H9 (cell line): ENCODE results near the gene GFI1B. TPM values are rescaled to one million over a fixed set of nuclear protein-coding genes. Genes with fewer than 3 reads are reported as not detected.

ENCODE experiments used
- DNase-seq: peaks from one replicate; pipeline ENCODE4 v3.0.0-alpha.2; 2017
- H2AFZ ChIP-seq: one replicate; pipeline ENCODE4 v1.6.1; 2013; ENCODE audit warnings: mild to moderate bottlenecking, low read length, control low read depth, moderate library complexity
- H2AK5ac ChIP-seq: 2 replicates; pipeline ENCODE4 v1.6.1; 2013; ENCODE audit warnings: low read length, control low read depth, mixed read lengths; ENCODE audit not compliant: insufficient read length
- H2BK120ac ChIP-seq: one replicate; pipeline ENCODE4 v1.6.1; 2013; ENCODE audit warnings: low read depth, mild to moderate bottlenecking, low read length, control low read depth, inconsistent platforms; ENCODE audit not compliant: poor library complexity, severe bottlenecking
- H2BK12ac ChIP-seq: 2 replicates; pipeline ENCODE4 v1.6.1; 2013; ENCODE audit warnings: low read length, control low read depth, mixed read lengths, low read depth; ENCODE audit not compliant: insufficient read length
- H2BK15ac ChIP-seq: 2 replicates; pipeline ENCODE4 v1.6.1; 2013; ENCODE audit warnings: low read depth, low read length, control low read depth
- H2BK20ac ChIP-seq: one replicate; pipeline ENCODE4 v1.6.1; 2013; ENCODE audit warnings: low read depth, mild to moderate bottlenecking, low read length, control low read depth, inconsistent platforms; ENCODE audit not compliant: poor library complexity, severe bottlenecking
- H2BK5ac ChIP-seq: 2 replicates; pipeline ENCODE4 v1.6.1; 2013; ENCODE audit warnings: low read length, control low read depth, mixed read lengths; ENCODE audit not compliant: insufficient read length
- H3K14ac ChIP-seq: 2 replicates; pipeline ENCODE4 v1.6.1; 2013; ENCODE audit warnings: low read length, control low read depth; ENCODE audit not compliant: insufficient read depth
- H3K18ac ChIP-seq: 2 replicates; pipeline ENCODE4 v1.6.1; 2013; ENCODE audit warnings: low read depth, mild to moderate bottlenecking, mixed read lengths, low read length, control low read depth; ENCODE audit not compliant: insufficient read length
- H3K23ac ChIP-seq: 2 replicates; pipeline ENCODE4 v1.6.1; 2013; ENCODE audit warnings: low read length, control low read depth, mixed read lengths, low read depth; ENCODE audit not compliant: insufficient read length
- H3K23me2 ChIP-seq: 2 replicates; pipeline ENCODE4 v1.6.1; 2013; ENCODE audit warnings: low read depth, mild to moderate bottlenecking, mixed read lengths, low read length, control low read depth; ENCODE audit not compliant: insufficient read length, poor library complexity, severe bottlenecking
- H3K27ac ChIP-seq: 2 replicates; pipeline ENCODE4 v1.5.1; 2013; ENCODE audit warnings: low read length, control low read depth, mixed read lengths, low read depth; ENCODE audit not compliant: insufficient read length
- H3K27me3 ChIP-seq: 2 replicates; pipeline ENCODE4 v1.6.1; 2013; ENCODE audit warnings: low read length, control low read depth, inconsistent platforms; ENCODE audit not compliant: insufficient read depth
- H3K4ac ChIP-seq: 2 replicates; pipeline ENCODE4 v1.6.1; 2013; ENCODE audit warnings: low read depth, mild to moderate bottlenecking, control low read depth, inconsistent platforms, low read length, moderate library complexity
- H3K4me1 ChIP-seq: 2 replicates; pipeline ENCODE4 v1.6.1; 2013; ENCODE audit warnings: low read length, control low read depth, inconsistent platforms; ENCODE audit not compliant: insufficient read depth
- H3K4me2 ChIP-seq: 2 replicates; pipeline ENCODE4 v1.6.1; 2013; ENCODE audit warnings: low read length, control low read depth, mixed read lengths; ENCODE audit not compliant: insufficient read length, insufficient read depth
- H3K56ac ChIP-seq: 2 replicates; pipeline ENCODE4 v1.6.1; 2013; ENCODE audit warnings: low read depth, mild to moderate bottlenecking, mixed read lengths, low read length, control low read depth; ENCODE audit not compliant: insufficient read length
- H3K79me1 ChIP-seq: 2 replicates; pipeline ENCODE4 v1.6.1; 2013; ENCODE audit warnings: low read depth, mild to moderate bottlenecking, moderate library complexity, low read length, control low read depth, inconsistent platforms; ENCODE audit not compliant: insufficient read depth, poor library complexity, severe bottlenecking
- H3K79me2 ChIP-seq: 2 replicates; pipeline ENCODE4 v1.6.1; 2013; ENCODE audit warnings: low read length, control low read depth, inconsistent platforms; ENCODE audit not compliant: insufficient read depth
- H3K9ac ChIP-seq: 2 replicates; pipeline ENCODE4 v1.6.1; 2013; ENCODE audit warnings: low read length, control low read depth, mixed read lengths; ENCODE audit not compliant: insufficient read length; ENCODE audit errors: extremely low read depth
- H3K9me3 ChIP-seq: one replicate; pipeline ENCODE4 v1.6.1; 2013; ENCODE audit warnings: low read depth, low read length, inconsistent platforms; ENCODE audit not compliant: control insufficient read depth
- H3T11ph ChIP-seq: one replicate; pipeline ENCODE4 v1.6.1; 2013; ENCODE audit warnings: mild to moderate bottlenecking, low read length, control low read depth, inconsistent platforms
- H4K20me1 ChIP-seq: one replicate; pipeline ENCODE4 v1.6.1; 2013; ENCODE audit not compliant: control insufficient read depth, insufficient read length, insufficient read depth
- H4K5ac ChIP-seq: 2 replicates; pipeline ENCODE4 v1.6.1; 2013; ENCODE audit warnings: low read depth, mild to moderate bottlenecking, mixed read lengths, low read length, control low read depth; ENCODE audit not compliant: insufficient read length
- H4K8ac ChIP-seq: replicated peaks from 2 replicates; pipeline ENCODE4 v1.6.1; 2013; ENCODE audit warnings: low read length, control low read depth, mixed read lengths, low read depth; ENCODE audit not compliant: insufficient read length
- H4K91ac ChIP-seq: 2 replicates; pipeline ENCODE4 v1.6.1; 2013; ENCODE audit warnings: low read depth, mild to moderate bottlenecking, moderate library complexity, mixed read lengths, low read length, control low read depth; ENCODE audit not compliant: insufficient read length
- H3K27ac Mint-ChIP-seq, 3 experiments: 2 replicates in 2 of 3; 3 replicates in 1 of 3; pipeline ENCODE4 v1.8.0; 2020 to 2021; ENCODE audit warnings: mixed read lengths in 3 of 3, mild to moderate bottlenecking in 1 of 3, moderate library complexity in 1 of 3
- H3K27me3 Mint-ChIP-seq: 2 replicates; pipeline ENCODE4 v1.8.0; 2021; ENCODE audit warnings: low read depth, mild to moderate bottlenecking, moderate library complexity, mixed read lengths
- H3K36me3 Mint-ChIP-seq, 3 experiments: 2 replicates in 2 of 3; 3 replicates in 1 of 3; pipeline ENCODE4 v1.8.0; 2020 to 2021; ENCODE audit warnings: low read depth in 3 of 3, mixed read lengths in 3 of 3; ENCODE audit not compliant: insufficient read depth in 1 of 3
- H3K4me1 Mint-ChIP-seq, 2 experiments: 2 replicates each; pipeline ENCODE4 v1.8.0; 2020; ENCODE audit warnings: mixed read lengths in 2 of 2
- H3K4me3 Mint-ChIP-seq, 2 experiments: 2 replicates in 1 of 2; 3 replicates in 1 of 2; pipeline ENCODE4 v1.8.0; 2020 to 2021; ENCODE audit warnings: mild to moderate bottlenecking in 2 of 2, mixed read lengths in 2 of 2, moderate library complexity in 1 of 2
- H3K9me3 Mint-ChIP-seq, 2 experiments: 2 replicates in 1 of 2; 3 replicates in 1 of 2; pipeline ENCODE4 v1.8.0; 2020; ENCODE audit warnings: mild to moderate bottlenecking in 2 of 2, mixed read lengths in 2 of 2, moderate library complexity in 1 of 2
- CTCF ChIP-seq: fragments of 200-600 bp; sonication (generic); conservative IDR thresholded peaks from 3 replicates; pipeline ENCODE4 v1.8.0; 2021; ENCODE audit warnings: antibody characterized with exemption, mild to moderate bottlenecking
- WGBS: extraction: QIAGEN DNeasy Blood & Tissue Kit; methylation state at CpG from one replicate; pipeline ENCODE4 v1.1.7; 2013; ENCODE audit warnings: missing lambda C conversion rate, low lambda C conversion rate, mixed read lengths; ENCODE audit not compliant: insufficient read length; ENCODE audit errors: extremely low coverage; 5-methylcytosine and 5-hydroxymethylcytosine counted together
- total RNA-seq: library from RNA; stranded (reverse); gene quantifications from 2 replicates; pipeline ENCODE4 v1.2.1, GENCODE V29; 2021

Gene GFI1B
- total RNA-seq, 1 experiment from 2014 or later: not detected

- Histone ChIP-seq H3K9ac (no peak overlapping the region), H3K27ac (no peak overlapping the region), H3K56ac (no peak overlapping the region), H3K14ac (no peak overlapping the region), H3K23ac (no peak overlapping the region), H2BK120ac (no peak overlapping the region), H3T11ph (no peak overlapping the region), H3K4me2 (no peak overlapping the region), H2AK5ac (no peak overlapping the region), H2BK15ac (no peak overlapping the region), H2BK5ac (no peak overlapping the region), H4K20me1 (no peaks in the 10 kb centered on the region), H3K4ac (no peak overlapping the region), H2BK20ac (no peak overlapping the region), H3K9me3 (no peaks in the 10 kb centered on the region), H2BK12ac (no peak overlapping the region), H3K79me1 (no peaks in the 10 kb centered on the region), H4K5ac (no peak overlapping the region), H2AFZ (no peak overlapping the region), H4K91ac (no peak overlapping the region), H3K18ac (no peak overlapping the region), H4K8ac (no peak overlapping the region), H3K27me3 (peaks cover 6% of the 10 kb centered on the region; the same call in 1 of the 2 replicates), H3K4me1 (no peaks in the 10 kb centered on the region), H3K23me2 (no peaks in the 10 kb centered on the region), H3K79me2 (no peaks in the 10 kb centered on the region)
- no peak for DNase-seq
- H3K27ac Mint-ChIP-seq: no peak overlapping the region
- H3K36me3 Mint-ChIP-seq: no peaks in the 10 kb centered on the region
- H3K4me3 Mint-ChIP-seq: no peak overlapping the region
- peaks cover 75% of the 10 kb centered on the region for H3K27me3 Mint-ChIP-seq
- H3K4me1 Mint-ChIP-seq: peaks cover 12 to 21% of the 10 kb centered on the region in 2 experiments
- WGBS: no CpG with 5 or more reads among the region's 6 CpGs
- no peaks in the 10 kb centered on the region; a peak in 2 of 5 replicates for H3K9me3 Mint-ChIP-seq
- TF ChIP-seq CTCF: no peak
Measured at GRCh38 chr9:132975961-132976360, 2.5 kb upstream of the GFI1B start.
